ENCODE data around the gene NPBWR2.

Gene NPBWR2

GRCh38 chr20:64083804-64084684 is 23.3 kb downstream of the NPBWR2 start, which contains the start of gene LKAAEAR1:
TSS of gene LKAAEAR1 (minus strand) at chr20:64084398. CDS start at chr20:64084219, 179 bp downstream.
- no peak for DNase-seq

- peak; percentile 81 for DNase-seq
These were observed 24.0 kb downstream of the NPBWR2 start for GRCh38 chr20:64083378-64083803.

GRCh38 chr20:64082820-64083377 is 24.5 kb downstream of the NPBWR2 start:
- DNase-seq = no peak

- no peak for DNase-seq
These were observed 25.1 kb downstream of the NPBWR2 start for GRCh38 chr20:64082126-64082731.

GRCh38 chr20:64081624-64081964 is 25.8 kb downstream of the NPBWR2 start:
- no peak for DNase-seq

GRCh38 chr20:64080813-64081623 is 26.3 kb downstream of the NPBWR2 start:
- DNase-seq = no peak

- no peak for DNase-seq
These were observed 27.2 kb downstream of the NPBWR2 start, which contains the start of gene OPRL1 for GRCh38 chr20:64080013-64080812. TSS of gene OPRL1 (plus strand) at chr20:64080082. CDS start at chr20:64092721, 12,639 bp downstream.

- DNase-seq = peak; percentile 85
These were observed 27.9 kb downstream of the NPBWR2 start, which contains the start of gene RGS19 for GRCh38 chr20:64079273-64080012. TSS of gene RGS19 (minus strand) at chr20:64079518. CDS start at chr20:64076886, 2,632 bp downstream.

GRCh38 chr20:64078934-64079272 is 28.5 kb downstream of the NPBWR2 start:
- no peak for DNase-seq

- DNase-seq = peak; percentile 78
These were observed 29.4 kb downstream of the NPBWR2 start for GRCh38 chr20:64077876-64078551.

GRCh38 chr20:64077541-64077875 is 29.9 kb downstream of the NPBWR2 start:
- DNase-seq = no peak

- DNase-seq = peak; percentile 64
These were observed 30.3 kb downstream of the NPBWR2 start for GRCh38 chr20:64077094-64077493.

- no peak for DNase-seq
These were observed 31.0 kb downstream of the NPBWR2 start for GRCh38 chr20:64076061-64076997.

- DNase-seq = no peak
These were observed 31.8 kb downstream of the NPBWR2 start for GRCh38 chr20:64075556-64075955.

GRCh38 chr20:64074963-64075362 is 32.4 kb downstream of the NPBWR2 start:
- no peak for DNase-seq

- no peak for DNase-seq
These were observed 33.1 kb downstream of the NPBWR2 start for GRCh38 chr20:64074184-64074789.

- DNase-seq = no peak
These were observed 33.7 kb downstream of the NPBWR2 start for GRCh38 chr20:64073476-64074183.

- no peak for DNase-seq
These were observed 34.8 kb downstream of the NPBWR2 start for GRCh38 chr20:64072498-64073063.
